Small intestine (tissue), 7 donors: ENCODE measurements around the gene WAS. TPM values are rescaled to one million over a fixed set of nuclear protein-coding genes. Genes with fewer than 3 reads are reported as not detected.

Source experiments
- DNase-seq, 2 donors: peaks; one replicate each; pipeline versions ENCODE4 v3.0.0 to v3.0.0-alpha.2; 2013
- FAIRE-seq: peaks from 2 replicates; lab custom pipeline; 2012; peaks lifted over from hg19 to GRCh38; lab: Jason Lieb, UNC
- H3K27ac ChIP-seq, 3 donors: one replicate each; pipeline ENCODE4 v1.5.1; 2013; ENCODE audit warnings: low read length in 2 of 3, mild to moderate bottlenecking in 2 of 3, control low read depth in 1 of 3, inconsistent platforms in 1 of 3, low read depth in 1 of 3, moderate library complexity in 1 of 3
- H3K27me3 ChIP-seq, 3 donors: one replicate each; pipeline ENCODE4 v1.6.1; 2013; ENCODE audit warnings: low read length in 3 of 3, inconsistent platforms in 1 of 3; ENCODE audit not compliant: control insufficient read depth in 3 of 3, insufficient read depth in 3 of 3
- H3K36me3 ChIP-seq, 3 donors: one replicate each; pipeline ENCODE4 v1.6.1; 2013; ENCODE audit warnings: low read length in 3 of 3, inconsistent platforms in 1 of 3, low read depth in 1 of 3, mild to moderate bottlenecking in 1 of 3, moderate library complexity in 1 of 3; ENCODE audit not compliant: control insufficient read depth in 3 of 3, insufficient read depth in 2 of 3
- H3K4me1 ChIP-seq, 3 donors: one replicate each; pipeline ENCODE4 v1.6.1; 2013; ENCODE audit warnings: low read length in 2 of 3, inconsistent platforms in 1 of 3, low read depth in 1 of 3, mild to moderate bottlenecking in 1 of 3, moderate library complexity in 1 of 3; ENCODE audit not compliant: control insufficient read depth in 3 of 3, insufficient read depth in 2 of 3
- H3K4me3 ChIP-seq, 3 donors: one replicate each; pipeline ENCODE4 v1.5.1; 2013; ENCODE audit warnings: low read length in 3 of 3, control low read depth in 1 of 3, inconsistent platforms in 1 of 3, low read depth in 1 of 3, mild to moderate bottlenecking in 1 of 3, moderate library complexity in 1 of 3
- H3K9me3 ChIP-seq, 2 donors: one replicate each; pipeline ENCODE4 v1.6.1; 2013; ENCODE audit warnings: low read depth in 1 of 2, low read length in 1 of 2; ENCODE audit not compliant: control insufficient read depth in 2 of 2, insufficient read depth in 1 of 2
- WGBS, 3 donors: extraction: QIAGEN DNeasy Blood & Tissue Kit; methylation state at CpG; one replicate each; pipeline ENCODE4 v1.1.7; 2013; 5-methylcytosine and 5-hydroxymethylcytosine counted together
- polyA plus RNA-seq, 4 donors: library from polyadenylated mRNA; stranded (reverse) in 3 of 4; unstranded in 1 of 4; fragments of 200-250 nt in 3 of 4; fragments of 120-200 nt in 1 of 4; gene quantifications; one replicate each; pipeline versions ENCODE4 v1.2.1 to v1.2.3, GENCODE V29; 2013
- donor health status: healthy with polysubstance abuse.
- donor health status: control.
- donor health status: control.
- donor health status: Bipolar disorder and iron deficiency.
- donor health status: healthy.

Gene WAS
- polyA plus RNA-seq, 4 donors = 1.1 to 6.2 (median 4.8) TPM

- peak; percentile 65 for FAIRE-seq
- 0 to 36% (median 6%) methylated on average over 39 to 48 of the region's 48 CpGs for WGBS, 3 donors
- Histone ChIP-seq H3K4me1 (no peaks in the 10 kb centered on the region), H3K9me3 (no peaks in the 10 kb centered on the region), H3K4me3 (peak overlapping the region; percentile 45 to 73 (median 54)), H3K27me3 (no peaks in the 10 kb centered on the region), H3K27ac (peak overlapping the region; percentile 83 to 93 (median 86)), H3K36me3 (no peaks in the 10 kb centered on the region)
- peak; percentile 94 to 96 for DNase-seq
These were observed 53.8 kb downstream of the WAS start for GRCh38 chrX:48737213-48737938.

- FAIRE-seq (no peak), DNase-seq (no peak)
- peak overlapping the region; percentile 83 to 93 (median 86) for H3K27ac ChIP-seq
- H3K9me3 ChIP-seq = no peaks in the 10 kb centered on the region
- H3K27me3 ChIP-seq = no peaks in the 10 kb centered on the region
- 42 to 59% (median 53%) methylated on average over 7 of the region's 7 CpGs for WGBS, 3 donors
- peak overlapping the region; percentile 45 to 73 (median 54) for H3K4me3 ChIP-seq
- no peaks in the 10 kb centered on the region for H3K4me1 ChIP-seq
- H3K36me3 ChIP-seq = no peaks in the 10 kb centered on the region
These were observed 54.3 kb downstream of the WAS start for GRCh38 chrX:48737940-48738339.

Other genes with a start within 250 kb of the WAS start
- gene SLC38A5, start 213.5 kb upstream of the WAS start, polyA plus RNA-seq = 10 to 100 TPM in 2 of 4 donors, 1 to 10 TPM in 2; 2.0 to 77.7 (median 32.6) TPM
- 10 to 100 TPM; 13.4 to 32.9 (median 18.1) TPM for gene FTSJ1, start 207.6 kb upstream of the WAS start, polyA plus RNA-seq
- 1 to 10 TPM; 2.0 to 6.4 (median 2.5) TPM for gene PORCN, start 174.8 kb upstream of the WAS start, polyA plus RNA-seq
- gene EBP, start 162.0 kb upstream of the WAS start, polyA plus RNA-seq = 100 to 1,000 TPM in 3 of 4 donors, 10 to 100 TPM in 1; 92.9 to 298 (median 124) TPM
- gene TBC1D25, start 144.1 kb upstream of the WAS start, polyA plus RNA-seq = 1 to 10 TPM; 6.0 to 7.3 (median 6.5) TPM
- 100 to 1,000 TPM in 3 of 4 donors, 10 to 100 TPM in 1; 87.9 to 222 (median 173) TPM for gene RBM3, start 109.3 kb upstream of the WAS start, polyA plus RNA-seq
- gene WDR13, start 86.3 kb upstream of the WAS start, polyA plus RNA-seq = 100 to 1,000 TPM; 105 to 326 (median 213) TPM
- 1 to 10 TPM; 2.2 to 8.5 (median 4.3) TPM for gene SUV39H1, start 12.9 kb downstream of the WAS start, polyA plus RNA-seq
- 10 to 100 TPM in 3 of 4 donors, 1 to 10 TPM in 1; 4.4 to 56.1 (median 22.1) TPM for gene GLOD5, start 77.9 kb downstream of the WAS start, polyA plus RNA-seq
- gene GATA1, start 102.8 kb downstream of the WAS start, polyA plus RNA-seq = under 1 TPM in 2 of 4 donors, not detected in 2; 0.09 to 0.32 TPM
- 100 to 1,000 TPM in 2 of 4 donors, 10 to 100 TPM in 2; 51.5 to 110 (median 102) TPM for gene HDAC6, start 118.3 kb downstream of the WAS start, polyA plus RNA-seq
- under 1 TPM in 2 of 4 donors, not detected in 2; 0.07 to 0.09 TPM for gene ERAS, start 142.7 kb downstream of the WAS start, polyA plus RNA-seq
- gene PCSK1N, start 151.8 kb downstream of the WAS start, polyA plus RNA-seq = 10 to 100 TPM in 2 of 4 donors, 1 to 10 TPM in 1, under 1 TPM in 1; 0.67 to 97.5 (median 13.5) TPM
- 10 to 100 TPM; 43.3 to 72.5 (median 66.1) TPM for gene TIMM17B, start 214.0 kb downstream of the WAS start, polyA plus RNA-seq
- gene PQBP1, start 214.1 kb downstream of the WAS start, polyA plus RNA-seq = 100 to 1,000 TPM in 2 of 4 donors, 10 to 100 TPM in 2; 77.8 to 186 (median 109) TPM
- 10 to 100 TPM in 2 of 4 donors, 1 to 10 TPM in 2; 8.1 to 31.5 (median 19.1) TPM for gene SLC35A2, start 227.8 kb downstream of the WAS start, polyA plus RNA-seq
- 10 to 100 TPM in 2 of 4 donors, 1 to 10 TPM in 2; 2.9 to 35.1 (median 9.8) TPM for gene PIM2, start 235.2 kb downstream of the WAS start, polyA plus RNA-seq